ENCODE measurements around the gene SHROOM1.

Gene SHROOM1

DNA sequence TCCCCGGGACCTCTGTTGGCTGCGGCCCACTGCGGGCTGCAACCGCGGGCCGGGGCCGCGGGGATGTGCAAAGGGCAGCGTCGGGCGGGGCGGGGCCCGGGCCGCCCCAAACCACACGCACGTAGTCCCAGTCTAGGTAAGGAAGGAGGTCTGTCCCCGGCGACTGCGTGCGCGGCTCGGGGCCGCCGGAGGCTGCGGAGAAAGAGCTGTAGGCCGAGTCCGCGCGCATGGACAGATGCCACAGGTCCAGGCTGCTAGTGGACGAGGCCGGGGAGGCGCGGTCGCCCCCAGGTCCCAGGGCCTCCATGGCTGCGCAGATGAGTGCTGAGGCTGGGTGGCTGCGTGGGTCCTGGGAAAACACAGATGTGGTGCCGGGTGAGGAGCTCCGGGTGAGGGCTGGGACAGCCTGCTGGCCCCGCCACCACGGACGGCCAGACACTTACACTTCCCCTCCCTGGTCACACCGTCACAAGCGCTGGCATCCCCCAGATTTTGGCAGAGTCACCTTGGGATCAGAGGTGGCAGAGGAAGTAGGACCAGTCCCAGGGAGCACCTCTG is 4.5 kb downstream of the SHROOM1 start:
- Histone ChIP-seq H3K79me2 (ENCODE audit: control insufficient read depth, insufficient read depth, low read length) (no peaks in the 10 kb centered on the region), H3K27me3 (ENCODE audit: insufficient read depth, low read length, poor library complexity) (peaks cover 17% of the 10 kb centered on the region), H3K4me1 (ENCODE audit: control insufficient read depth, low read depth, low read length) (peaks cover 1% of the 10 kb centered on the region), H3K4ac (ENCODE audit: low read depth, low read length) (no peak overlapping the region), H3K4me2 (ENCODE audit: low read length) (peak overlapping the region; percentile 71), H2BK15ac (replicated peaks; ENCODE audit: low read depth) (no peak overlapping the region), H3K4me3 (ENCODE audit: low read length) (peak overlapping the region; percentile 22), H3K79me1 (ENCODE audit: low read length) (no peaks in the 10 kb centered on the region), H2BK5ac (ENCODE audit: low read length) (no peak overlapping the region), H2BK120ac (ENCODE audit: low read depth, low read length) (no peak overlapping the region), H3K56ac (ENCODE audit: low read length) (peak overlapping the region; percentile 89), H3K23ac (ENCODE audit: low read length) (peak overlapping the region; percentile 59), H3K18ac (ENCODE audit: low read length) (peak overlapping the region; percentile 3), H3K27ac (ENCODE audit: low read depth, low read length) (no peak overlapping the region), H3K9ac (ENCODE audit: low read length) (peak overlapping the region; percentile 69), H2AK5ac (ENCODE audit: low read length) (no peak overlapping the region), H4K8ac (ENCODE audit: low read depth, low read length) (no peak overlapping the region), H4K5ac (ENCODE audit: low read length) (no peak overlapping the region), H3K36me3 (ENCODE audit: control insufficient read depth, insufficient read depth, low read length) (no peaks in the 10 kb centered on the region)
- peak; percentile 50 for DNase-seq
- no CpG with 5 or more reads among the region's 43 CpGs for whole genome bisulfite sequencing (ENCODE audit: extremely low coverage, insufficient coverage, low lambda C conversion rate)

DNA sequence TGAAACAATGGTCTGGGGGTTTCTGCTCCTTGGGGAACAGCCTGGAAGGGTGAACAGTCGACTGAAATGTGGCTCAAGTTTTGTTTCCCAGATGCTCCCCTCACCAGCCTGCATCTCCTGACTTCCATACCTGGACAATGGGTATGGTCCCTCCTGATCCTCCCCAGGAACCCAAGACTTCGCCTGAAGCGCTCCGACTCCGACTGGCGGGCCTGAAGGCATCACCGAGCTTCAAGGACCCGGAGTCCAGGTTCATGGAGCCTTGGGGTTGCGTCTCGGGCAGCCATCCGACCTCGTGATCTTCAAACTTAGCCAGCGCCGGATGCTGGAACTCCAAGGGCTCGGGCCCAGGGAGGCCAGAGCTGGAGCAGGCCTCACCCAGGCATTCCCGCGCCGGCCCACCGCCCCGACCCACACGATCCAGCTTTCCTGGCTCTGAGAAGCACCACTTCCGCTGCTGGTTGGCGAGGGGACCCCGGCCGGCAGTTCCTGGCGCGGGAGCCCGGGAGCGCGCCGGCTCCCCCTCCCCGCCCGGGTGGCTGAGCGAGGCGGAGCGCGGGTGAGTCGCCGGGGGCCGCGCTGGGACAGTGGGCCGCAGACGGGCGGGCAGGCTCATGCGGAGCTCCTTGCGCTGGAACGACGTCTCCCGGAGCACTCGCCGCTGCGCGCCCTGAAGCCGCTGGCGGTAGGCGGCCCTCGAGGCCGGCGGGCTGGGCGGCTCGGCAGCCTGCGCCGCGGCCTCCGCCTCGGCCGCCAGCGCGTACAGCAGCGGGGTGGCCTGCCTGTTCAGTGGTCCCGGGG is 5.2 kb downstream of the SHROOM1 start:
- H3K9ac ChIP-seq (ENCODE audit: low read length): peak overlapping the region; percentile 69
- no peak overlapping the region for H2BK5ac ChIP-seq (ENCODE audit: low read length)
- H3K4me1 ChIP-seq (ENCODE audit: control insufficient read depth, low read depth, low read length): peaks cover 1% of the 10 kb centered on the region
- peak overlapping the region; percentile 3 for H3K18ac ChIP-seq (ENCODE audit: low read length)
- no peak overlapping the region for H3K27ac ChIP-seq (ENCODE audit: low read depth, low read length)
- peak overlapping the region; percentile 22 for H3K4me3 ChIP-seq (ENCODE audit: low read length)
- H3K79me1 ChIP-seq (ENCODE audit: low read length): no peaks in the 10 kb centered on the region
- no peak overlapping the region for H2BK15ac ChIP-seq (replicated peaks; ENCODE audit: low read depth)
- WGBS (ENCODE audit: extremely low coverage, insufficient coverage, low lambda C conversion rate): no CpG with 5 or more reads among the region's 71 CpGs
- H2AK5ac ChIP-seq (ENCODE audit: low read length): no peak overlapping the region
- H2BK120ac ChIP-seq (ENCODE audit: low read depth, low read length): no peak overlapping the region
- H3K27me3 ChIP-seq (ENCODE audit: insufficient read depth, low read length, poor library complexity): peaks cover 17% of the 10 kb centered on the region
- peak; percentile 72 for DNase-seq
- no peak overlapping the region for H4K5ac ChIP-seq (ENCODE audit: low read length)
- H3K79me2 ChIP-seq (ENCODE audit: control insufficient read depth, insufficient read depth, low read length): no peaks in the 10 kb centered on the region
- peak overlapping the region; percentile 71 for H3K4me2 ChIP-seq (ENCODE audit: low read length)
- peak overlapping the region; percentile 5 for H3K4ac ChIP-seq (ENCODE audit: low read depth, low read length)
- no peak overlapping the region for H3K23ac ChIP-seq (ENCODE audit: low read length)
- peak overlapping the region; percentile 89 for H3K56ac ChIP-seq (ENCODE audit: low read length)
- H4K8ac ChIP-seq (ENCODE audit: low read depth, low read length): no peak overlapping the region
- no peaks in the 10 kb centered on the region for H3K36me3 ChIP-seq (ENCODE audit: control insufficient read depth, insufficient read depth, low read length)

DNA sequence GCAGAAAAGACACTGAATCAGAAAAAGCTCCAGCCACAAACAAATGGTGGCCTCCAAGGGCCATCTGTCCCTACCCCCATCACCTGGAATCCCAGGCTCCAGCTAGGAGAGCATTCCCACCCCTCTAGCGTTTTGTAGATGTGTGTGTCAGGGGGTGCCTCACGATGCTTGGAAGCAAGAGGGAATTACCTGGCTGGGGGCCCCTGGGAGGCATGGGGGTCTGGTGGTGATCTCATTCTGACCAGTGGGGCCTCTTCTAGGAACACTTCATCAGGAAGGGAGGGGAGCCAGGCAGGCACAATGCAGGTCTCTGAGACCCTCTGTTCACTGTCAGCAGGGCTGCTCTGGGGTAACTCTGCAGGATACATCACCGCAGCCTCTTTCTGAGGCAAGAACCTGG is 6.0 kb downstream of the SHROOM1 start:
- H2BK120ac ChIP-seq (ENCODE audit: low read depth, low read length): no peak overlapping the region
- no peaks in the 10 kb centered on the region for H3K79me1 ChIP-seq (ENCODE audit: low read length)
- H3K18ac ChIP-seq (ENCODE audit: low read length): no peak overlapping the region
- no peak overlapping the region for H3K4me2 ChIP-seq (ENCODE audit: low read length)
- no peak overlapping the region for H3K4me3 ChIP-seq (ENCODE audit: low read length)
- no peak overlapping the region for H3K4ac ChIP-seq (ENCODE audit: low read depth, low read length)
- no peaks in the 10 kb centered on the region for H3K79me2 ChIP-seq (ENCODE audit: control insufficient read depth, insufficient read depth, low read length)
- H2BK5ac ChIP-seq (ENCODE audit: low read length): no peak overlapping the region
- H3K9ac ChIP-seq (ENCODE audit: low read length): no peak overlapping the region
- no peak overlapping the region for H3K23ac ChIP-seq (ENCODE audit: low read length)
- peaks cover 14% of the 10 kb centered on the region for H3K27me3 ChIP-seq (ENCODE audit: insufficient read depth, low read length, poor library complexity)
- no peak overlapping the region for H4K5ac ChIP-seq (ENCODE audit: low read length)
- no peak for DNase-seq
- WGBS (ENCODE audit: extremely low coverage, insufficient coverage, low lambda C conversion rate): no CpG with 5 or more reads among the region's 3 CpGs
- H4K8ac ChIP-seq (ENCODE audit: low read depth, low read length): no peak overlapping the region
- H3K4me1 ChIP-seq (ENCODE audit: control insufficient read depth, low read depth, low read length): no peaks in the 10 kb centered on the region
- H3K36me3 ChIP-seq (ENCODE audit: control insufficient read depth, insufficient read depth, low read length): no peaks in the 10 kb centered on the region
- no peak overlapping the region for H3K27ac ChIP-seq (ENCODE audit: low read depth, low read length)
- no peak overlapping the region for H2BK15ac ChIP-seq (replicated peaks; ENCODE audit: low read depth)
- H2AK5ac ChIP-seq (ENCODE audit: low read length): no peak overlapping the region
- H3K56ac ChIP-seq (ENCODE audit: low read length): no peak overlapping the region

GRCh38 chr5:132823481-132824050 is 6.9 kb downstream of the SHROOM1 start:
- Histone ChIP-seq H3K4me2 (ENCODE audit: low read length) (peak overlapping the region; percentile 76), H3K56ac (ENCODE audit: low read length) (peak overlapping the region; percentile 88), H3K4me3 (ENCODE audit: low read length) (no peak overlapping the region), H4K5ac (ENCODE audit: low read length) (no peak overlapping the region), H3K36me3 (ENCODE audit: control insufficient read depth, insufficient read depth, low read length) (no peaks in the 10 kb centered on the region), H2BK5ac (ENCODE audit: low read length) (no peak overlapping the region), H3K27ac (ENCODE audit: low read depth, low read length) (no peak overlapping the region), H2BK15ac (replicated peaks; ENCODE audit: low read depth) (no peak overlapping the region), H3K4me1 (ENCODE audit: control insufficient read depth, low read depth, low read length) (no peaks in the 10 kb centered on the region), H3K27me3 (ENCODE audit: insufficient read depth, low read length, poor library complexity) (peaks cover 10% of the 10 kb centered on the region), H3K79me1 (ENCODE audit: low read length) (no peaks in the 10 kb centered on the region), H2AK5ac (ENCODE audit: low read length) (no peak overlapping the region), H3K9ac (ENCODE audit: low read length) (peak overlapping the region; percentile 62), H2BK120ac (ENCODE audit: low read depth, low read length) (no peak overlapping the region), H3K4ac (ENCODE audit: low read depth, low read length) (no peak overlapping the region), H4K8ac (ENCODE audit: low read depth, low read length) (no peak overlapping the region), H3K23ac (ENCODE audit: low read length) (no peak overlapping the region), H3K18ac (ENCODE audit: low read length) (no peak overlapping the region), H3K79me2 (ENCODE audit: control insufficient read depth, insufficient read depth, low read length) (no peaks in the 10 kb centered on the region)
- no peak for DNase-seq
- no CpG with 5 or more reads among the region's 7 CpGs for WGBS (ENCODE audit: extremely low coverage, insufficient coverage, low lambda C conversion rate)

- Histone ChIP-seq H3K4ac (ENCODE audit: low read depth, low read length) (no peak overlapping the region), H2BK5ac (ENCODE audit: low read length) (no peak overlapping the region), H3K36me3 (ENCODE audit: control insufficient read depth, insufficient read depth, low read length) (no peaks in the 10 kb centered on the region), H3K79me1 (ENCODE audit: low read length) (no peaks in the 10 kb centered on the region), H3K18ac (ENCODE audit: low read length) (no peak overlapping the region), H3K56ac (ENCODE audit: low read length) (peak overlapping the region; percentile 88), H2BK15ac (replicated peaks; ENCODE audit: low read depth) (no peak overlapping the region), H3K23ac (ENCODE audit: low read length) (no peak overlapping the region), H3K27ac (ENCODE audit: low read depth, low read length) (no peak overlapping the region), H3K9ac (ENCODE audit: low read length) (peak overlapping the region; percentile 62), H3K27me3 (ENCODE audit: insufficient read depth, low read length, poor library complexity) (peaks cover 5% of the 10 kb centered on the region), H3K4me1 (ENCODE audit: control insufficient read depth, low read depth, low read length) (no peaks in the 10 kb centered on the region), H3K4me2 (ENCODE audit: low read length) (peak overlapping the region; percentile 76), H2AK5ac (ENCODE audit: low read length) (no peak overlapping the region), H4K8ac (ENCODE audit: low read depth, low read length) (no peak overlapping the region), H2BK120ac (ENCODE audit: low read depth, low read length) (no peak overlapping the region), H4K5ac (ENCODE audit: low read length) (no peak overlapping the region), H3K4me3 (ENCODE audit: low read length) (no peak overlapping the region), H3K79me2 (ENCODE audit: control insufficient read depth, insufficient read depth, low read length) (no peaks in the 10 kb centered on the region)
- no CpG with 5 or more reads among the region's 68 CpGs for WGBS (ENCODE audit: extremely low coverage, insufficient coverage, low lambda C conversion rate)
- peak; percentile 92 for DNase-seq
These were observed 7.6 kb downstream of the SHROOM1 start for GRCh38 chr5:132822650-132823480.
